ENCODE measurements around the gene KANSL1L.

Gene KANSL1L

DNA sequence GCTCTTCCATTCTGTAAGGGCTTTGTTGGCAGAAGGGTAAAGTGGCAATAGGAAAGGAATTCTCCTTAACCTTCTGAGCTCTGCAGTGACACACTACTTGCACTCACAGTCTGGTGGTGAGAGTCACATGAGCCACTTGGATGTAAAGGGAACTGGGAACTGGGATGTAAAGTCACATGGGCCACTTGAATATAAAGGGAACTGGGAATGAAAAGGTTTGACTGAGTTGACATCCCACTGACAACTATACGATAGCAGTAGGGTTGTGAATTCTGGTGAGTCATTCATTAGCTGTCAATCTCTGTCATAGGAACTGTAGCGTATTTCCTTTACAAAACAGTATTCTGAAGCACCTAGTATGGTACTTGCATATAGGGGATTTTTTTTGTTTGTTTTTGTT, 163.3 kb downstream of the KANSL1L start:
- H3K4me3 ChIP-seq (ENCODE audit: low read depth, low read length): no peak overlapping the region
- H3K9ac ChIP-seq (ENCODE audit: low read depth, low read length): no peak overlapping the region
- peaks cover 6% of the 10 kb centered on the region for H3K4me1 ChIP-seq (ENCODE audit: control insufficient read depth, insufficient read depth, low read length)
- H3K36me3 ChIP-seq (ENCODE audit: control insufficient read depth, insufficient read depth, low read length): no peaks in the 10 kb centered on the region
- no peaks in the 10 kb centered on the region for H3K9me3 ChIP-seq (ENCODE audit: control insufficient read depth, insufficient read depth, low read length)
- no peaks in the 10 kb centered on the region for H3K27me3 ChIP-seq (ENCODE audit: control insufficient read depth, insufficient read depth, low read length)

DNA sequence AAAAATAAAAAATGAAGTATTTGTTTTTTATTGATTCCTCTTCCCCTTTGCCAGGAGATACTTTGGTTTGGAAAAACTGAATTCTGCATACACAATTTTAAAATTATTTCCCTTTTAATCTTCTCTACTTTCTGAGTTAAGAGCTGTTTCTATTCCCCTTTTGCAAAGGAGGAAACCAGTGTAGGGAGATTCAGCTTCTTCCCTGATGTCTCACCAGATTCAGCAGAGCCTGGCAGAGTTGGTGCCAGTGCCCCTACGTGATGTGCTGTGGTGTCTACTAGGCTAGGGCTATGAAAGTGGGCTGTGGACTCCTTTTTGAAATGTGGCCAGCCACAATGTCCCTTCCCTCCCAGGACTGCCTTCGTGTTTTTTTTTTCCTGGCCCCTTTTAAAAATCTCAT, 166.3 kb downstream of the KANSL1L start:
- H3K36me3 ChIP-seq (ENCODE audit: control insufficient read depth, insufficient read depth, low read length): no peaks in the 10 kb centered on the region

DNA sequence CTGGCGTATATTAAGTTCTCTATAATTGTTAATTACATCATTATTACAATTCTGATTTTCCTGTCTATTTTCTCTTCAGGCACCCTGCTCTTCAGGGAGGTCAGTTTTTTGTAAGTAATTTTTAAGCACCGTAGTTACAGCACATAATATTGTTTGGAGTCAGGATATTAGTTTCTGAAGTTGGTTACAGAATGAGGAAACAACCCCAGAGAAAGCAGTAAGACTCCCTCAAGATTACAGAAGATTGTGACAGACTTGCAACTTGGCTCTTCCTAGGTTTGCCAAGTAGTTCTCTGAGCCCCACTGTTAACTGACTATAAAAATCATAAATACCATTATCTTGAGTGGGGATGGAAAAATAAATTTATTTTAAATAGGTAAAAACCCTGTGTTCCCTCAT, 167.8 kb downstream of the KANSL1L start:
- Histone ChIP-seq H3K9ac (ENCODE audit: low read depth, low read length) (peak overlapping the region; percentile 97), H3K36me3 (ENCODE audit: control insufficient read depth, insufficient read depth, low read length) (no peaks in the 10 kb centered on the region), H3K4me3 (ENCODE audit: low read depth, low read length) (peak overlapping the region; percentile 82), H3K4me1 (ENCODE audit: control insufficient read depth, insufficient read depth, low read length) (peaks cover 6% of the 10 kb centered on the region), H3K9me3 (ENCODE audit: control insufficient read depth, insufficient read depth, low read length) (no peaks in the 10 kb centered on the region), H3K27me3 (ENCODE audit: control insufficient read depth, insufficient read depth, low read length) (no peaks in the 10 kb centered on the region)

More for the DNA sequence above, 166.3 kb downstream of the KANSL1L start:
- Histone ChIP-seq H3K9me3 (ENCODE audit: control insufficient read depth, insufficient read depth, low read length) (no peaks in the 10 kb centered on the region), H3K4me1 (ENCODE audit: control insufficient read depth, insufficient read depth, low read length) (peaks cover 6% of the 10 kb centered on the region), H3K27me3 (ENCODE audit: control insufficient read depth, insufficient read depth, low read length) (no peaks in the 10 kb centered on the region), H3K9ac (ENCODE audit: low read depth, low read length) (no peak overlapping the region), H3K4me3 (ENCODE audit: low read depth, low read length) (no peak overlapping the region)

DNA sequence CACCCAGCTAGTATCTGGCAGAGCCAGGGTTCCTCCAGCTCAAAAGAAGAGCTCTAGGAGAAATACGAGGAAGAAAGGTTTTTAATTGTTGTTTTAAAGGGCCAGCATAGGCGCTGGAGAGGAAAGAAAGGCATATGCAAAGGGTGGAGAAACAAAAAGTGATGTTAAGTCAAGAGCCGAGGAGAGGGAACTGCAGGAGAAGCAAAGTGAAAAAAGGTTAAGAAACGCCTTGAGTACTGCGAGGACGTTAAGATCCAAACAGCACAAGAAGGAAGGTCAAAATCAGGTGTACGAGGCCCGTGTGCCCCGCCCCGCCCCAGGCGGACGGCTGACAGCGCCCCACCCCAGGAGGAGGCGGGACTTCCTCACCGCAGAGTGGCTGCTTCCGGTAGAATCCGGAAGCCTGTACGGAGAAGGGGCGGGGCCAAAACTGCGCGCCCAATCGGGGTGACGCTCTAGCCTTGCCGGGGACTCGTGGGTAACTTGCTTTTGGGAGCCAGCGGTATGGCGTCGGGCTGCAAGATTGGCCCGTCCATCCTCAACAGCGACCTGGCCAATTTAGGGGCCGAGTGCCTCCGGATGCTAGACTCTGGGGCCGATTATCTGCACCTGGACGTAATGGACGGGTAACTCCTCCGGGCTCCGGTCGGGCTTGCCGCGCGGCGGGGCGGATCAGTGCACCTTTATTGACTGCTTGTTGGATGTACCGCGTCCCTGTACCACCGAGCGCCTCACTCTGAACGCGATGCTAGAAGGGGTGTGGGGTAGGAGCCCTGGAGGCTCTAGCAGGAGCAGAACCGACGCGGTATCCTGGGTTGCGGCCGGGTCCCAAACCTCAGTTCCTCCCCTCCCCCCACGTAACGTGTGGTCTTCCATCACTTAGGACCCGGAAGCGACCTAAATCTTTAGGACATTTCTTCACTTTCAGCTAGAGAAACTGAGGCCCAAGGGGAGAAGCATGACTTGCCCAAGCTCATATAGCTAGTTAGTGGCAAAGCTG, 168.8 kb downstream of the KANSL1L start, which contains the start of gene RPE:
RPE (plus strand) TSS at position 481 of the 1,000 bp plus-strand sequence; CDS start at position 505, 24 bp downstream.
- Histone ChIP-seq H3K36me3 (ENCODE audit: control insufficient read depth, insufficient read depth, low read length) (no peaks in the 10 kb centered on the region), H3K9me3 (ENCODE audit: control insufficient read depth, insufficient read depth, low read length) (no peaks in the 10 kb centered on the region), H3K9ac (ENCODE audit: low read depth, low read length) (peak within 1 kb of the TSS; percentile 97), H3K27me3 (ENCODE audit: control insufficient read depth, insufficient read depth, low read length) (no peaks in the 10 kb centered on the region), H3K4me1 (ENCODE audit: control insufficient read depth, insufficient read depth, low read length) (peaks cover 6% of the 10 kb centered on the region), H3K4me3 (ENCODE audit: low read depth, low read length) (peak within 1 kb of the TSS; percentile 82)

DNA sequence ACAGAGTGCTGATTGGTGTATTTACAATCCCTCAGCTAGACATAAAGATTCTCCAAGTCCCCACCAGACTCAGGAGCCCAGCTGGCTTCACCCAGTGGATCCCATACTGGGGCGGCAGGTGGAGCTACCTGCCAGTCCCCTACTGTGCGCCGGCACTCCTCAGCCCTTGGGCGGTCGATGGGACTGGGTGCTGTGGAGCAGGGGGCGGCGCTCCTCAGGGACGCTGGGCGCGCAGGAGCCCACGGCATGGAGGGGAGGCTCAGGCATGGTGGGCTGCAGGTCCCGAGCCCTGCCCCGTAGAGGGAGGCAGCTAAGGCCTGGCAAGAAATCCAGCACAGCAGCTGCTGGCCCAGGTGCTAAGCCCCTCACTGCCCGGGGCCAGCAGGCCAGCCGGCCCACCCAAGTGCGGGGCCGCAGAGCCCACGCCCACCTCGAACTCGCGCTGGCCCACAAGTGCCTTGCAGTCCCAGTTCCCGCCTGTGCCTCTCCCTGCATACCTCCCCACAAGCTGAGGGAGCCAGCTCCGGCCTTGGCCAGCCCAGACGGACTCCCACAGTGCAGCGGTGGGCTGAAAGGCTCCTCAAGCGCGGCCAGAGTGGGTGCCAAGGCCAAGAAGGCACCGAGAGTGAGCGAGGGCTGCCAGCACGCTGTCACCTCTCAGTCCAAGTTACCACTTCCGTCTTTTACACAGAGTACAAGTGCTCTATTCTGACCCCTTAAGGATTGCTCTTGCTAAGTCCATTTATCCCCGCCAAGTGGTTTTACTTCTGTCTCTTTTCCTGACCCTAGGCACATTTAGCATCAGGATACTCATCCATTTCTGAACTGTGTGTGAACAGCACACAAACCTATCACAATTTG, 170.5 kb downstream of the KANSL1L start:
- H3K9ac ChIP-seq (ENCODE audit: low read depth, low read length): no peak overlapping the region
- H3K9me3 ChIP-seq (ENCODE audit: control insufficient read depth, insufficient read depth, low read length): no peaks in the 10 kb centered on the region
- H3K4me1 ChIP-seq (ENCODE audit: control insufficient read depth, insufficient read depth, low read length): peaks cover 6% of the 10 kb centered on the region
- H3K36me3 ChIP-seq (ENCODE audit: control insufficient read depth, insufficient read depth, low read length): no peaks in the 10 kb centered on the region
- H3K4me3 ChIP-seq (ENCODE audit: low read depth, low read length): no peak overlapping the region
- no peaks in the 10 kb centered on the region for H3K27me3 ChIP-seq (ENCODE audit: control insufficient read depth, insufficient read depth, low read length)

DNA sequence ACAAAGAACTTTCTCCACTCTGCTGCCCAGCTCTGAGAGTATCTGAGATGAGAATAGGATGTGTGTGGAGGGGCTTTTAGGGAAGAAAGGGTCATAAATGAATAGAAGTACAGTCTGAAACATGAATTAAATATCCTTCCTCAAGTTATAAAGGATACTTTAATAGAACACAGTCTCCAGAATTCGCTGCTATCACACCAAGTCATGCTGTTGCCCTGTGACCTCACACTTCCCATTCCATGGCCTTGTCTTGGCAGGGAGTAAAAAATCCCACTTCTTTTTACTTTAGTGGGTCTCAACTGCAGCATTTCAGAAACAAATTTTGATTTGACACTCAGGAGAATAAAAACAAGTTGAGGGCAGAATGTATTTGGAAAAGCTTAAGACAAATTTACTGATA, 172.6 kb downstream of the KANSL1L start:
- no peaks in the 10 kb centered on the region for H3K9me3 ChIP-seq (ENCODE audit: control insufficient read depth, insufficient read depth, low read length)
- H3K9ac ChIP-seq (ENCODE audit: low read depth, low read length): no peak overlapping the region
- H3K36me3 ChIP-seq (ENCODE audit: control insufficient read depth, insufficient read depth, low read length): no peaks in the 10 kb centered on the region
- H3K27me3 ChIP-seq (ENCODE audit: control insufficient read depth, insufficient read depth, low read length): no peaks in the 10 kb centered on the region
- peaks cover 2% of the 10 kb centered on the region for H3K4me1 ChIP-seq (ENCODE audit: control insufficient read depth, insufficient read depth, low read length)
- no peak overlapping the region for H3K4me3 ChIP-seq (ENCODE audit: low read depth, low read length)

DNA sequence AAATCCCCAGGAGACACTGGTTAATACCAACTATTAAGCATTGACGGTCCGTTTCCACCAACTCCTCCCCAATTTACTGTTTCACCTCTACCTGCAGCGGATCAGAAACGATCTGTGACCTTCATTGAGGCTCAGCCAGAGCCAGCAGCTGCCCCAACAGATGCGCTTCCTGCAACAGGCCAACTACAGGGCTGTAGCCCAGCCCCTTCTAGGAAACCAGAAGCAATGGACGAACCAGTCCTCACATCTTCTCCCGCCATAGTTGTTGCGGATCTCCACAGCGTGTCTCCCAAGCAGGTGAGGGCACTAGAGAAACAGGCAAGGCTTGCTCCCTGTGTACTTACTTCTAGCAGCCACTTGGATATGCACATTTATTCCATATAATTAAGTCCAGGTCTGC, 177.2 kb downstream of the KANSL1L start:
- Histone ChIP-seq H3K36me3 (ENCODE audit: control insufficient read depth, insufficient read depth, low read length) (no peaks in the 10 kb centered on the region), H3K4me1 (ENCODE audit: control insufficient read depth, insufficient read depth, low read length) (no peaks in the 10 kb centered on the region), H3K9me3 (ENCODE audit: control insufficient read depth, insufficient read depth, low read length) (no peaks in the 10 kb centered on the region), H3K4me3 (ENCODE audit: low read depth, low read length) (no peak overlapping the region), H3K27me3 (ENCODE audit: control insufficient read depth, insufficient read depth, low read length) (no peaks in the 10 kb centered on the region), H3K9ac (ENCODE audit: low read depth, low read length) (no peak overlapping the region)

DNA sequence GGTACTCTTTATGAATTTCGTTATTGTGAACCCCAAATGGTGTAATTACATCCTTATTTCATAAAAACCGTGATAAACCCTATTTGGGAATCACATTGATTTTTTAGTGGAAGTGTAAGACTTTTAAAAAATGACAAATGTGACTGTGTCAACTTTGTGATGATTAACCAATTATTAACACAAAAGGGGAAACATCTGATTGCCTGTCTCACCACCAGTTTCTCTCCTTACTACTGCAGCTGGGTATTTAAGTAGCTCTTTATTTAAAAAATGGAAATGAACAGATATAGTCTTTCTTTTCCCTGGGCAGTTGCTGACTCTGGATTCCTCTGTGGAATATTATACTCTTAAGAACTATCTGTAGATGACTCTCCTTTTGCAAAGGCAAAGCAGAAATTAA, 180.4 kb downstream of the KANSL1L start:
- Histone ChIP-seq H3K4me3 (ENCODE audit: low read depth, low read length) (no peak overlapping the region), H3K36me3 (ENCODE audit: control insufficient read depth, insufficient read depth, low read length) (no peaks in the 10 kb centered on the region), H3K9me3 (ENCODE audit: control insufficient read depth, insufficient read depth, low read length) (no peaks in the 10 kb centered on the region), H3K9ac (ENCODE audit: low read depth, low read length) (no peak overlapping the region), H3K27me3 (ENCODE audit: control insufficient read depth, insufficient read depth, low read length) (no peaks in the 10 kb centered on the region), H3K4me1 (ENCODE audit: control insufficient read depth, insufficient read depth, low read length) (no peaks in the 10 kb centered on the region)

- H3K9ac ChIP-seq (ENCODE audit: low read depth, low read length): no peak overlapping the region
- H3K4me3 ChIP-seq (ENCODE audit: low read depth, low read length): no peak overlapping the region
- no peaks in the 10 kb centered on the region for H3K36me3 ChIP-seq (ENCODE audit: control insufficient read depth, insufficient read depth, low read length)
- H3K4me1 ChIP-seq (ENCODE audit: control insufficient read depth, insufficient read depth, low read length): no peaks in the 10 kb centered on the region
- no peaks in the 10 kb centered on the region for H3K27me3 ChIP-seq (ENCODE audit: control insufficient read depth, insufficient read depth, low read length)
- H3K9me3 ChIP-seq (ENCODE audit: control insufficient read depth, insufficient read depth, low read length): no peaks in the 10 kb centered on the region
These were observed 183.2 kb downstream of the KANSL1L start for GRCh38 chr2:209988010-209988409.

GRCh38 chr2:209986415-209986814, 184.8 kb downstream of the KANSL1L start:
- Histone ChIP-seq H3K4me1 (ENCODE audit: control insufficient read depth, insufficient read depth, low read length) (no peaks in the 10 kb centered on the region), H3K27me3 (ENCODE audit: control insufficient read depth, insufficient read depth, low read length) (no peaks in the 10 kb centered on the region), H3K4me3 (ENCODE audit: low read depth, low read length) (no peak overlapping the region), H3K9ac (ENCODE audit: low read depth, low read length) (no peak overlapping the region), H3K9me3 (ENCODE audit: control insufficient read depth, insufficient read depth, low read length) (no peaks in the 10 kb centered on the region), H3K36me3 (ENCODE audit: control insufficient read depth, insufficient read depth, low read length) (no peaks in the 10 kb centered on the region)

GRCh38 chr2:209985874-209986273, 185.3 kb downstream of the KANSL1L start:
- Histone ChIP-seq H3K36me3 (ENCODE audit: control insufficient read depth, insufficient read depth, low read length) (no peaks in the 10 kb centered on the region), H3K4me3 (ENCODE audit: low read depth, low read length) (no peak overlapping the region), H3K27me3 (ENCODE audit: control insufficient read depth, insufficient read depth, low read length) (no peaks in the 10 kb centered on the region), H3K9ac (ENCODE audit: low read depth, low read length) (no peak overlapping the region), H3K4me1 (ENCODE audit: control insufficient read depth, insufficient read depth, low read length) (no peaks in the 10 kb centered on the region), H3K9me3 (ENCODE audit: control insufficient read depth, insufficient read depth, low read length) (no peaks in the 10 kb centered on the region)
